ENCODE data around the gene CCDC134.

DNA sequence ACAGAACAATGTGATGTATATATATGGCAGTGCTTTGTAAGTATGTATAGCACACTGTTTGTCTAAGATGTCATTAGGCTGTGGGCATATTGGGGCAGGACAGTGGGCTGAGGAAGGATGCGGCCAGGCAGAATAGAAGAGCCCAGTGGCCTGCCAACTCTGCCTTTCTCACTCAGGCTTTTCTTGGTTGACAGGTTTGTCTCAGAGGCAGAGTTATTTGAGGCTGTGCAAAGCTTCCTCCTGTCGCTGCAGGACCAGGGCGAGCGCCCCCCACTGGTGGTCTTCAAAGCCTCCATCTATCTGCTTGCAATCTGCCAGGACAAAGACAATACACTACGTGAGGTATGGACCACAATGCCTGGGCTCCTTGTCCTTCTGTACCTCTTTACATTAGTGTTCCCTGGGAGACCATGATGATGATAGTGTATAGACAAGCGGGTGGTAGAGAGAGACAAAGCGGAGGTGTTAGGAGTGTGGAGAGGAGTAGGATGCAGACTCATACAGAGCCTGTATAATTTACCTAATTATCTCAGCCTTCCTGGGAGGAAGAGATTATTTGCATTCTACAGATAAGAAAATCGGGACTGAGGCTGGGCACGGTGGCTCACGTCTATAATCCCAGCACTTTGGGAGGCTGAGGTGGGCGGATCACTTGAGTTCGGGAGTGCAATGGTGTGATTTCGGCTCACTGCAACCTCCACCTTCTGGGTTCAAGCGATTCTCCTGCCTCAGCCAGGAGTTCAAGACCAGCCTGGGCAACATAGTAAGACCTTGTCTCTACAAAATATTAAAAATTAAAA is 37.3 kb upstream of the CCDC134 start:
- no peak for TF ChIP-seq POLR2A (IDR thresholded peaks at IDR 0.05)
- TF ChIP-seq, protein P1, sequence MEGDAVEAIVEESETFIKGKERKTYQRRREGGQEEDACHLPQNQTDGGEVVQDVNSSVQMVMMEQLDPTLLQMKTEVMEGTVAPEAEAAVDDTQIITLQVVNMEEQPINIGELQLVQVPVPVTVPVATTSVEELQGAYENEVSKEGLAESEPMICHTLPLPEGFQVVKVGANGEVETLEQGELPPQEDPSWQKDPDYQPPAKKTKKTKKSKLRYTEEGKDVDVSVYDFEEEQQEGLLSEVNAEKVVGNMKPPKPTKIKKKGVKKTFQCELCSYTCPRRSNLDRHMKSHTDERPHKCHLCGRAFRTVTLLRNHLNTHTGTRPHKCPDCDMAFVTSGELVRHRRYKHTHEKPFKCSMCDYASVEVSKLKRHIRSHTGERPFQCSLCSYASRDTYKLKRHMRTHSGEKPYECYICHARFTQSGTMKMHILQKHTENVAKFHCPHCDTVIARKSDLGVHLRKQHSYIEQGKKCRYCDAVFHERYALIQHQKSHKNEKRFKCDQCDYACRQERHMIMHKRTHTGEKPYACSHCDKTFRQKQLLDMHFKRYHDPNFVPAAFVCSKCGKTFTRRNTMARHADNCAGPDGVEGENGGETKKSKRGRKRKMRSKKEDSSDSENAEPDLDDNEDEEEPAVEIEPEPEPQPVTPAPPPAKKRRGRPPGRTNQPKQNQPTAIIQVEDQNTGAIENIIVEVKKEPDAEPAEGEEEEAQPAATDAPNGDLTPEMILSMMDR (IDR thresholded peaks at IDR 0.05): no peak
- TF ChIP-seq EP300 (IDR thresholded peaks at IDR 0.05): no peak

Measured in tibial nerve (tissue), 4 donors.